Stimulated activated CD8-positive, alpha-beta memory T cell treated with anti-CD3 and anti-CD28 coated beads, Interleukin-7, amount 100 ng/mL, for 24 hours (primary cell): ENCODE measurements around the gene OSBPL6.
"Not testable (repeated sequence)": the region's sequence is repeated elsewhere in the genome, so short reads cannot be mapped to it uniquely, and the experiment has no call there.

Experiments used
- DNase-seq: peaks from one replicate; pipeline ENCODE4 v3.0.0-alpha.2; 2020; ENCODE audit warnings: low read depth

OSBPL6 gene

DNA sequence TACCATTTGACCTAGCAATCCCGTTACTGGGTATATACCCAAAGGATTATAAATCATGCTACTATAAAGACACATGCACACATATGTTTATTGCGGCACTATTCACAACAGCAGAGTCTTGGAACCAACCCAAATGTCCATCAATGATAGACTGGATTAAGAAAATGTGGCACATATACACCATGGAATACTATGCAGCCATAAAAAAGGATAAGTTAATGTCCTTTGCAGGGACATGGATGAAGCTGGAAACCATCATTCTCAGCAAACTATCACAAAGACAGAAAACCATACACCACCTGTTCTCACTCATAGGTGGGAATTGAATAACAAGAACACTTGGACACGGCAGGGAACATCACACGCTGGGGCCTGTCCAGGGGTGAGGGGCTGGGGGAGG is 163.4 kb downstream of the OSBPL6 start:
- not testable (repeated sequence) for DNase-seq

DNA sequence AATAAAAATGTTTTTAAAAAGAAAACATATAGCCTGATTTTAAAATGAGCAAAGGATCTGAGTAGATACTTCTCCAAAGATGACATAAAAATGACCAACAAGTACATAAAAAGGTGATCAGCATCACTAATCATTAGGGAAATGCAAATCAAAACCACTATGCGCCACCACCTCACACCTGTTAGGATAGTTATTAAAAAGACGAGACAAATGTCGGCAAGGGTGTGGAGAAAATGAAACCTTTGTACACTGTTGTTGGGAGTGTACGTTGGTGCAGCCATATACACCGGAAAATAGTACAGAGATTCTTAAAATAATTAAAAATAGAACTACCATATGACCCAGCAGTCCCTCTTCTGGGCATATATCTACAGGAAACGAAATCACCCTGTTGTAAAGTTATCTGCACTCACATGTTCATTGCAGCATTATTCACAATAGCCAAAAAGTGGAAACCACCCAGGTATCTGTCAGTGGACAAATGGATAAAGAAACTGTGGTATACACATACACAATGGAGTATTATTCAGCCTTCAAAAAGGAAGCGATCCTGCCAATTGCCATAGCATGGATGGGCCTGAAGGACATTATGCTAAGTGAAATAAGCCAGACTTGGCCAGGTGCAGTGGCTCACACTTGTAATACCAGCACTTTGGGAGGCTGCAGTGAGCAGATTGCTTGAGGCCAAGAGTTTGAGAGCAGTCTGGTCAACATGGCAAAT is 165.0 kb downstream of the OSBPL6 start:
- no peak for DNase-seq

DNA sequence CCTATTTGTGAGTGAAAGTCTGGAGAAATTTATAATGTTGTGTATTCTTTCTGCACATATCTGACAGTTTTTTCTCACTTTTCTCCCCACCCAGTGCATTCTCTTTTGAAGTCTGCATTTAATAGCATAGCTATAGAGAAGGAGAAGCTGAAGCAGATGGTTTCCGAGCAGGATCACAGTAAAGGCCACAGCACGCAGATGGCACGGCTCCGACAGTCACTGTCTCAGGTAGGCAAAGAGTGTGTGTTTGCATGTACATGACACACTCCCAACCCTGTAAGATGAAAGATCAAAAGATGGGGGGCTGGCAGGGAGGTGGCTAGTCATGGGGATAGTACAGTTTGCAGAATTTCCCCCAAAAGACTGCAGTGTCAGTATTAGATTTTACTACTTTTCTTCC is 167.3 kb downstream of the OSBPL6 start:
- no peak for DNase-seq

DNA sequence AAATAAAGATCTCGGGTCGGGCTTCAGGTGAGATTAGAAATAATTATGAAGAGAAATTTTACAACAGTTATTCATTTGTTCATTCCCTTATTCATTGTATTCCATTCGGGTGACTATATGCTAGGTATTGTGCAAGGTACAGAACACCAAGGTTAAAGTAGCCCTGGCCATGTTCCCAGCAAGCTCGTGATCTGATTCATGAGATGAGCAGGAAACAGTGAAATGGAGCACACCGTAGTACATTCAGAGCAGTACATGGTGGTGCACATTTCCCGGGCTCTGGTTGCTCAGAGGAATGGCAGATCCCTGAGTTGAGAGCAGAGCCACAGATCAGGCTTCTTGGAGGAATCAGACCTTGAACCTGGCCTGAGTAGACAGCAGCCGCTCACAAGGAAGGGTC is 168.9 kb downstream of the OSBPL6 start:
- no peak for DNase-seq

DNA sequence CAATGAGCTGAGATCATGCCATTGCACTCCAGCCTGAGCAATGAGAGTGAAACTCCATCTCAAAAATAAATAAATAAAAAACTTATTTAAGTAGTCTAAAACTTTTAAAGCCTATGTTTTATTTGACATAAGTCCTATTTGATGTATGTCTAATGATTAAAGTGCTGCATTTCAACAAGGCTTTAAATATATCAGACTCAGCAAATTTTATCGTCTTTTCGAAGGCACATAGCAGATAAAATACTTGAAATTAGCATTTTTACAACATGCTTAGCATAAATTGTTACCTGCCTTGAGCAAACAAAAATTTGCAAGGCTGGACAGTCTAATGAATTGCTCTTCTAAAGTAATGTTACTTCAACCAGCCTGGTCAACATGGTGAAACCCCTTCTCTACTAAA is 170.8 kb downstream of the OSBPL6 start:
- no peak for DNase-seq

DNA sequence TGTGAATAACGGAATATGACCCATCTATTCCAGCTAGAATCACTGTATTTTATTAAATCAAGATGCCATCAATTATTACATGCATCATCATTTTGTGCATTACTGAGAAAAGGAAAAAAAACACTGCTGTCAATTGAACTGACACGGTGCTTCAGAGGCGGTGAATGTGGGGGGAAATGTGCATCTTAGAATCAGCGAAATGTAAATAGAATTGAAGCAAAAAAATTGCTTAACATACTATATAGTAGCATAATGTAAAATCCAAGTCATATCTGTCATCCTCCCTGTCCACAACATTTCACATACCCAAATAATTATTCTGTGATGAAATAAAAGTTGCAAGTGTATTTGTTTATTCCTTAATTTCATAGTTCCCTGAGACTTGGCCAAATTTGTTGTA is 172.1 kb downstream of the OSBPL6 start:
- no peak for DNase-seq

DNA sequence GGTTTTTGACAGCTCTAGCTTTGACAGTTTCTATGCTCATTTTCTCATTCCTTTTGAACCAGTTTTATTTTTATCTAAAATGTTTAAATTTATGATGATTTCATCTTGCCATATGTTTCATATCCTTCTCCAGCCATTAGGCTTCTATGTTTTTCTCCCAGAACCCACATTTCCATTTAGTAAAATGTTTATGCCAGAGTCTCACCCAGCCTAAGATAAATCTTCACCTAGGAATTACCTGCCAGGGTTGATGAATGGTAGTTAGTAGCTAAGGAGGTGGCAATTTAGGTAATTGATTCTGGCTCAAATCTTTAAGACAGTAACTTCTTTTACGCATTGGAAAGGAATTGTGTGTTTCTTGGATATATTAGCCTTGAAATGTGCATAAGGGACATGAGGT is 173.0 kb downstream of the OSBPL6 start:
- no peak for DNase-seq

DNA sequence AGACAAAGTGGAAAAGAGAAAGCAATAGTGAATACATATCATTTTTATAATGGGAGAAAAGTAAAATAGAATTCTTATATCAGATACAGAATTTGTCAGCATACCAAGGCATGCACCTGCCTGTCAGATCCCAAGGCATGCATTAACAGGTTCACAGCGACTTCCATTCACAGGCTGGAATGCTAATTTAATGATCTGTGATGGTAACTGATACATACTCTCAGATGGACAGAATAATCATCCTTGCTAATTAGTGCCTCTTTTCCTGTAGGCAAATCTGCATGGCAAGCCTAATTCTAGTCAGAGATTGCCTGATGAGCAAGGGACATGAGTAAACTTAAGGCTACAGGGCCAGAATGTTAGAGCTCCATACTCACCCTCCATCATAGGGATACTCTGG is 180.6 kb downstream of the OSBPL6 start:
- no peak for DNase-seq

DNA sequence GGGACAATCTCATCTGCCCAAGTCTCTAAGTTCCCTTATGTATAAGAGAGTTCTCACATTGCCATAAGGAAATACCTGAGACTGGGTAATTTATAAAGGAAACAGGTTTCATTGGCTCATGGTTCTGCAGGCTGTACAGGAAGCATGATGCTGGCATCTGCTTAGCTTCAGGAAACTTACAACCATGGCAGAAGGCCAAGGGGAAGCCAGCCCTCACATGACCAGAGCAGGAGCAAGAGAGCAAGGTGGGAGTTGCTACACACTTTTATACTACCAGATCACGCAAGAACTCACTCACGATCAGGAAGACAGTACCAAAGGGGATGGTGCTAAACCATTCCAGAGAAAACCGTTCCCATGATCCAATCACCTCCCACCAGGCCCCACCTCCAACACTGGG is 182.7 kb downstream of the OSBPL6 start:
- DNase-seq = no peak

DNA sequence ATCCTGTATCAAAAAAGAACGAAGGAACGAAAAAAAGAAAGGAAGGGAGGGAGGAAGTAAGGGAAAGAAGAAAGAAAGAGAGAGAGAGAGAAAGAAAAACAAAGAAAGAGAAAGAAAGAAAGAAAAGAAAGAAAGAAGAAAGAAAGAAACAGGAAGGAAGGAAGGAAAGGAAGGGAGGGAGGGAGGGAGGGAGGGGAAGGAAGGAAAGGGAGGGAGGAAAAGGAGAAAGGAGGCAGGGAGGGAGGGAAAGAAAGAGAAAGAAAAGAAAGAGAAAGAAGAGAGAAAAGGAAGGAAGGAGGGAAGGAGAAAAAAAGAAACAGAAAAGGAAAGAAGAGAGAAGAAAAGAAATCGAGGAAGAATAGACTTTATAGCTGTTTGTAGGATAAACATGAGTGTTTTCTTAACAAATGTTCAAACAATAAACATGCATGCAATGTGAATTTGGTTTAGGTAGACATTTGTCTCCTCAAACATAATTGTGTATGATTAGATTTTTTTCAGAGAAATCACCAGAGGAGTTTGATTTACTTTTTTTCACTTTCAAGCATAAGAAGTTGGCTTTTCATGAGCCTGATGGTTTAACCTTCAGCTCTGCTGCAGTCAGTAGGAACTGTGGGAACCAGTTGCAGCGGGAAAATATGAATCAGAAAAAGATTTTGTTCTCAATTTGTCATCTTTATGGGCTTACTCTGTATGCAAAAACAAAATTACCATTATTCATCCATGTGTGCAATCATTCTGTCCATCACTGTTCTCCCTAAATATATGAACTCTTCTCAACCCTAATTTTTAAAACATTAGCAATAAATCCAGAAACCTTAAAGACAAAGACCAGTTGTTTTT is 185.1 kb downstream of the OSBPL6 start:
- no peak for DNase-seq

DNA sequence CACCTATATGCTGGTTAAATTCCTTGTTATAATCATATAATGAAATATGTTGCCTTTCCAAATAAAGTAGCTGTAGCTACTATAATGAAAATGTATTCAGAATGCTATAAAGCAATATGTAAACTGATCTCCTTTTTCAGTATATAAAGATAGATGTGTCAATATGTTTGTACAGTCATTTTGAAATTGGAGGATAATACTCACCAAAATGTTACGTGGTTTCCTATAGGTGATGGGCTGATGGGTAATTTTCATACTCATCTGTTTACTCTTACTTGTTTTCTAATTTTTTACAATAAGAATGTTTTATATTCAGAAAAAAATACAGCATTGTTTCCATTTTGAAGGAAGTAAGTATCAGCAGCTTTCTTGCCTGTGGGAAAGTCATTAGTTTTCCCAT is 186.5 kb downstream of the OSBPL6 start:
- DNase-seq = no peak

DNA sequence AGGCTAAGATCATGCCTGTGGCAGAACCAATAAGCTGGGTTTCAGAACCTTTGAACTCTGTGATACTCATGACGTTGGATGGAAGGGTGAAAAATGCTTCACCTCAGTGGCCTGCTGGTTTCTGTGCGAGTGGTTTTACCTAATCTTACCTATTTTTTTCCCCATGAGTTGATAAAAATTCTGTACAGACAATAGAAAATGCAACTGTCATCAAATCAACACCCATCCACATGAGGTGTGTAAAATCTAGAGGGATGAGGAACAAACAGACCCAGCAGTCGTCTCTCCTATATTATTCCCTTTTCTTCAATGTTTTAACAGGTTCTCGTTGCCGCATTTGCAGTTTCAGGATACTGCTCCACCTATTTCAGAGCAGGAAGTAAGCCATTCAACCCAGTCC is 189.4 kb downstream of the OSBPL6 start:
- DNase-seq = no peak

DNA sequence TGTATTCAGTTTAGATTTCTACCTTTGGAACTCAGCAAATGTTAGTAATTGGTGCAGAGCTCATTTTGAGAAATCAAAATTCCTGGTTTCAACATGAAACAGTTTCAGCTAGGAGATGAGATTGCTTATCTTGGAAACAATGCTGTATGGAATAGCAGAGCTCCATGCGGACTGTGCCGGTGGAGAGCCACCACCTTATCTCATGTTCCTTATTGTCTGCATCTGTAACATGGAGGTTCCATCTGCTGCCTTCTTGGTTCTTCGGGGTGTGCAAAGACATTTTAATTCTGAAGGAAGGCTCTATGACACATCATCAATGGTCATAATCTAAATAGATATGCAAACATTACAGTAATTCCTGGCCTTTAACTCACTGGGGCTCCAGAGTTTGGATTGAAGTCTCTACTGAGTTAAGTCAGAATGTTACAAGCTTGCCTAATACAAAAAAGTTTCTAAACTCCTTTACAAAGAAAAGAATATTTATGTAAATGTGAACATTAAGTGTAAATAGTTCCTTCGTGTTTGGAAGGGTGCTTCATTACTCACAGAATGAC is 191.4 kb downstream of the OSBPL6 start:
- DNase-seq = no peak

DNA sequence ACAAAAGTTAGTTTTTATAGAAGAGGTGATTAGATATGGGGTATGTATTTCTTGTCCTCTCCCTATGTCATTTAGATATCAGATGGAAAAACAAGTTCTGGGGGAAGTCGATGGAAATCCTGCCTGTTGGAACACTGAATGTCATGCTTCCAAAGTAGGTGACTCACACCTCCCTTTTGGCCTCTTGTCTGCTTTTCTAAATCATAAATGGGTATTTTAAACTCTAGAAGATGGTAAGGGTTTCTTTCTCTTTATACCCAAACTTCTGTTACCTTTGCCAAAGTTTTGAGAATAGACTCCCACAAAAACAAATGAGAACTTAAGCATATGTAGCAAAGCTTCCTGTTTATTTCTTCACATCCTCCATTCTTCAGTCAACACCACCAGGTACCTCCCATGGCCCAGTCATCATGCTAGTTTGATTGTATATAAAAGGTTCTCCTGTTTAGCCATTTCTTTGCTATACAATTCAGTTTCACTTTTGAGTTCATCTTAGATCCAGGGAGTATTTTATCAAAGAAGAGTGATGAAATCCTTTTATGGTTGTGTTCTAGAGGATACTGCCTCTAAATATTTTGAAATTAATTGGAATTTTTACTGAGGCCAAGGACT is 192.8 kb downstream of the OSBPL6 start:
- no peak for DNase-seq

DNA sequence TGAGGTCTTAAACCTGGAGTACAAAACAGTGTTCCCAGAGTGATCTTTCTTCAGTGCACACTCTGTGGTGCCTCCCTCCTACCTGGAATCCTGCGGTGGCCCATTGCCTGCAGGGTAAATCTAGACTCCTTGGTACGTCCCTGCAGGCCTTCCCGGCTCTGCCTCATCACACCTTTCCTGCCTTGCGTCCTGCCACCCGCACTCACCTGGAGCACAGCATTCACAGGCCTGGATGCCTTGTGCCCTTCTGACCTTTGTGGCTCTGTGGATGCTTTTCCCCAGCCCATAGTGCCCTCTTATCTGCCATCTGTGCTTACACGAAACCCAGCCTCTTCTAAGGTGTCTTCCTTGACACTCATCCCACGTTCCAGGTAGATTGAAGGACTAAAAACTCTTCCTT is 194.0 kb downstream of the OSBPL6 start:
- no peak for DNase-seq

DNA sequence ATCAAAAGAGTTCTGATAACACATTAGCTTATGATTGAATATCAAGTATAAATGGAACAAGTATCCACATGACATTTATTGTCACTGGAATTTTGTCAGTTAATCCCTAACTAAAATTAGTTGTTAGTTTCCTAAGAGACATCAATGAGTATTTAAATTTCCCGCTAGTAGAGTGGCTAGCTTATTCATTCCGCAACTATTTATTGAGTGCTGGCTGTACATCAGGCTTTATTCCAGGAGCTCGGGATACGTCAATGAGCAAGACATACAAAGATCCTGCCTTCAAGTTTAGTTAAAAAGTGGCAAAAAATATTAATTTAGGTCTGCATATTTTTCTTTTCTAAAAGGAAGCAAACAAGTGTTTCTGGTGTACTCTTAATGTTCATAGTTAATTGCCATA is 197.4 kb downstream of the OSBPL6 start:
- no peak for DNase-seq

DNA sequence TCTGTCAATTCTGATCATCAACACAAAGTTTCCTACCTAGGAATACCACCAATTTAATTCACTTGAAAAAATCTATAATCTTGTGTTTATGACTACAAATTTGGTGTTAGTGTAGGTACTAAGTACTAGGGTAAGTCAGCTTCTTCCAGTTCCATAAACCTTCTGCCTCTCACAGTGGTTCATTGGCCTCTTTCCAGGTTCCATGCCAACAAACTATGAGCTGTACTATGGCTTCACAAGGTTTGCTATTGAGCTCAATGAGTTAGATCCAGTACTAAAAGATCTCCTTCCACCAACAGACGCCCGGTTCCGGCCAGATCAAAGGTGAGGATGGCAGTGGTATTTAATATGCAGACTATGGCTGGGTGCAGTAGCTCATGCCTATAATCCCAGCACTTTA is 197.9 kb downstream of the OSBPL6 start:
- DNase-seq = no peak

DNA sequence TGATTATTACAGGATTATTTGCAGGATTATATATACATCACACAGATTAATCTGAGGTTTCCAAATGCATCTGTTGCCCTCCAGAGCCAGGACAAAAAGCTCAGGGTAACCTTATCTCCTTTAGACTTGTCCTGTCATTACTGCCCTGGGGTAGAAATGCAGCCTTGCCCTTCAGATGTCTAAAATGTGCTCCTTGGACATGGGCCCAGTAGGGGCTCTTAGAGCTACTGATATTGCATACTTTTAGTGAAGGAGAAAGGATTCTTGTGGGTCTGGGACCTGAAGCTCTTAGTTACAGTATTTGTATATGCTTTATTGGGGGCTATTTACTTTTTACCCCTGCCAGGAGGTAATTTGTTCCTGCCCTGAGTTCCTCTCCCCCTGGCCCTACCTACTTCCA is 200.5 kb downstream of the OSBPL6 start:
- DNase-seq = no peak

DNA sequence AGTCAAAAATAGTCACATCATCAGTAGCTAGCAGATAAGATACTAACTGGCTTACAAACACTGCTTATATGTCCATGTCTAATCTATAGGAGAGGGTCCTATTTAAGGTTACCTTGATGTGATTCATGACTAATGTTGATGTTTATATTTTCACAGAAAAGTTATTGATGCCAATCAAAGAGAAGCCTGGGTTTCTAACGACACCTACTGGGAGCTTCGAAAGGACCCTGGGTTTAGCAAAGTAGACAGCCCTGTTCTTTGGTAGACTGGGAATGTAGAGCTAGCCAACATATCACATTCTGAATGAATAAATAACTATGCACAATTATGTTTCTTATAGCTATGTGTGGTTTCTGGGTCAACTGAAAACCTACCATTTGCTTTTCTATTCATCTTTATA is 201.0 kb downstream of the OSBPL6 start:
- no peak for DNase-seq

DNA sequence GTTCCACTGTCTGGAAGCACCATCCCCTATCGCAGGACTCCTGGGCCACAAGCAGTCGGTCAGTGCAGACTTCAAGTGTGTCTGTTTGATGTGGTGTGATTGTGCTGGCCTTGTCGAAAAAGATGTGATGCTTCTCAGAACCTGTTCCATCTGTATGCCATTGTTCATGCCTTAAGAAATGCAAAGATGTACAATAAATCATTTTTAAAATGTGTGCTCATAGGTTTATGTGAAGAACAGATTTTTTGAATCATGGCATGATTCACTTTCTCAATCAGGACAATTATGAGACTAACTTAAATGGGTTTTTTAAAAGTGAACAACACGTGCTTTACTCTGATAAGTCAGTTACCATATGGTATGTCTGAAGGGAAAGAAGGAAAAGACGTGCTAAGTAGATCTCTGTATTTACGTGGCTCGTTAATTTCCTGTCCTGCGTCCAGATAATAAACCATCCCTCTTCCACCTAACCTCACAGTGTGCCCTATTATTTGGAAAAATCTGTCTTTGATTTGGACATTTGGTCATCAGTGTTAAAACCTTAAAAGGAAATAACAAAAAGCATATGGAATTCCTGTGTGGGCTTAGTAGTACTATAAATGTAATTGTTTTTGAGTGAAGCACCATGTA is 201.7 kb downstream of the OSBPL6 start:
- DNase-seq = no peak

DNA sequence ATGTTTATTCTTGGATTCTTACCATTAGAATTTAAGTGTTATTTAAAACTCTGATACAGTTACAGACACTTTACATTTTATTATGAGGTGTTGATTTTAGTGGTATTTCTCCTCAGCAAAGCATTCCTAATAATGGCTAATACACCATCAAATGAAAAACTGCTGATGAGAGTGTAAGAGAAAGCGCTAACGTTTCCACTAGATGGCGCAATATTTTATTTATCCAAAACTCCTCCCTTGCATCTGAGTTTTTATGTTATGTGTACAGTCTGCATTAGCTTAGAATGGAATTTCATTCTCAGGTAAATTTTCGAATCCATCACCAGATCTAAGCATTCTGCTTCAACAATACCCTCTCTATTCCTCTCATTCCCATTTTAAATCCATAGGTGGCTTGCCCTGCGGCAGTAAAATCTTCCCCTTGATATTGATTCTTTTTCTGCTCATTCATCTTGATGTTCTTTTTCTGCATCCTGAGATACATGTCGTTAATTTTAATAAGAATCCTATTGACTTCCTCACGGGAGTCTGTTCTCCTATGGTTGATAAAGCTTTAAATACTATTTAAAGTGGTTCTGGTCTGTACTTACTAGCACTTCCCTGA is 202.8 kb downstream of the OSBPL6 start:
- DNase-seq = no peak

DNA sequence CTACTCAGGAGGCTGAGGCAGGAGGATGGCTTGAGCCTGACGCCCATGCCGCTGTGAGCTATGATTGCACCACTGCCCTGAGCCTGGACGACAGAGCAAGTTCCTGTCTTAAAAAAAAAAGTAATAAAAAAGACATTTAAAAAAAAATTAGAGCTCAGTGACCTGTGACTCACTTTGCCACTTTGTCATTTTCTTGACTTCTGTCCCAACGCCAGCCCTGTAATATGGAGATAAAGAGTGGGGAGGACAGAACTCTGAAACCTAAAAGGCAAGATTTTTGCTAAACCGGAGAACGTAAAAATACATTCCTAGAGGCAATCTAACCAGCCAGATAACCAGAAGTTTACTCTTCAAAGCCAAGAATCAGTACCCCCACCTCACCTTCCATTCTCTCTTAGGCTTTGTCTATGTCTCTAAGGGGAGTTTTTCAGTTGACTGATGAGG is 207.7 kb downstream of the OSBPL6 start:
- DNase-seq = no peak
